GM12873 (cell line): ENCODE measurements around the gene ADAP1.

ENCODE experiments used
- TF ChIP-seq, protein P1 (sequence below): IDR thresholded peaks from 2 replicates; pipeline ENCODE4 v1.5.1; 2012; ENCODE audit warnings: low read depth, mild to moderate bottlenecking, moderate library complexity, low read length, control low read depth; ENCODE audit not compliant: insufficient read depth; ENCODE audit errors: missing control alignments

The ADAP1 gene

DNA sequence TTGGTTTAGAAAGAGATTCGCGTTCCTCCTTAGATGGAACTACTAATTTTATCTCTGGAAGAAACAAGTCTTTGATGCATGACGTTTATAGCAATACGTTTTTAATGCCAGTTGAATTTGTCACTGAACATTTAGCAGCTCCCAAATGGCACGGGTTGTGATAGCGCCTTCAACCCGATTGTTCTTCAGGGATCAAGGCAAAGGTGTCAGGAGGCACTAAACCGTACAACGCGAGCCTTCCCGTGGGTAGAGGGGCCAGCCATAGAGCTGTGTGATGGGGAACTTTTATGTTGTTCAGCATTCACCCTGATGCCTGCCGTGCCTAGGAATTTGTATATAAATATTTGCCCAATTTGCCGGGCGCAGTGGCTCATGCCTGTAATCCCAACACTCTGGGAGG lies 74.8 kb downstream of the ADAP1 start:
- TF ChIP-seq, protein P1, sequence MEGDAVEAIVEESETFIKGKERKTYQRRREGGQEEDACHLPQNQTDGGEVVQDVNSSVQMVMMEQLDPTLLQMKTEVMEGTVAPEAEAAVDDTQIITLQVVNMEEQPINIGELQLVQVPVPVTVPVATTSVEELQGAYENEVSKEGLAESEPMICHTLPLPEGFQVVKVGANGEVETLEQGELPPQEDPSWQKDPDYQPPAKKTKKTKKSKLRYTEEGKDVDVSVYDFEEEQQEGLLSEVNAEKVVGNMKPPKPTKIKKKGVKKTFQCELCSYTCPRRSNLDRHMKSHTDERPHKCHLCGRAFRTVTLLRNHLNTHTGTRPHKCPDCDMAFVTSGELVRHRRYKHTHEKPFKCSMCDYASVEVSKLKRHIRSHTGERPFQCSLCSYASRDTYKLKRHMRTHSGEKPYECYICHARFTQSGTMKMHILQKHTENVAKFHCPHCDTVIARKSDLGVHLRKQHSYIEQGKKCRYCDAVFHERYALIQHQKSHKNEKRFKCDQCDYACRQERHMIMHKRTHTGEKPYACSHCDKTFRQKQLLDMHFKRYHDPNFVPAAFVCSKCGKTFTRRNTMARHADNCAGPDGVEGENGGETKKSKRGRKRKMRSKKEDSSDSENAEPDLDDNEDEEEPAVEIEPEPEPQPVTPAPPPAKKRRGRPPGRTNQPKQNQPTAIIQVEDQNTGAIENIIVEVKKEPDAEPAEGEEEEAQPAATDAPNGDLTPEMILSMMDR = no peak

DNA sequence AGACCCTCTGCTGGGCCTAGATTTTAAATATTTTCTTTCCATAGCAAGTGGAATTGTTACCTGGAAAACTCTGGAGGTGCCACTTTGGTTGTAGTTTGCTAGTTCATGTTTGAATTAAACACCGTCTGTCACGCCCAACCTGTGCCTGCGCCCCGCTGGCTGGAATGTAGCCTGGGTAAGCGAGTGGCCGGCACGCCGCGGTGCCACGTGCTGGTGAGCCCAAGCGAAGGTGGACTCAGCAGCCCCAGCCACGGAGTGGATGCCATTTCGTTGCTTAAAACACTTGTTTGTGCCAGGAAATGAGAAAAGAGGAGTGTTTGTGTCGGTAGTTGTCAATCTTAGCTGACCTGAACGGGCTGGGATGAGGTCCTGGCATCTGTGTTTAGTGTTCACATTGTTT lies 75.4 kb downstream of the ADAP1 start:
- TF ChIP-seq, protein P1 = no peak

DNA sequence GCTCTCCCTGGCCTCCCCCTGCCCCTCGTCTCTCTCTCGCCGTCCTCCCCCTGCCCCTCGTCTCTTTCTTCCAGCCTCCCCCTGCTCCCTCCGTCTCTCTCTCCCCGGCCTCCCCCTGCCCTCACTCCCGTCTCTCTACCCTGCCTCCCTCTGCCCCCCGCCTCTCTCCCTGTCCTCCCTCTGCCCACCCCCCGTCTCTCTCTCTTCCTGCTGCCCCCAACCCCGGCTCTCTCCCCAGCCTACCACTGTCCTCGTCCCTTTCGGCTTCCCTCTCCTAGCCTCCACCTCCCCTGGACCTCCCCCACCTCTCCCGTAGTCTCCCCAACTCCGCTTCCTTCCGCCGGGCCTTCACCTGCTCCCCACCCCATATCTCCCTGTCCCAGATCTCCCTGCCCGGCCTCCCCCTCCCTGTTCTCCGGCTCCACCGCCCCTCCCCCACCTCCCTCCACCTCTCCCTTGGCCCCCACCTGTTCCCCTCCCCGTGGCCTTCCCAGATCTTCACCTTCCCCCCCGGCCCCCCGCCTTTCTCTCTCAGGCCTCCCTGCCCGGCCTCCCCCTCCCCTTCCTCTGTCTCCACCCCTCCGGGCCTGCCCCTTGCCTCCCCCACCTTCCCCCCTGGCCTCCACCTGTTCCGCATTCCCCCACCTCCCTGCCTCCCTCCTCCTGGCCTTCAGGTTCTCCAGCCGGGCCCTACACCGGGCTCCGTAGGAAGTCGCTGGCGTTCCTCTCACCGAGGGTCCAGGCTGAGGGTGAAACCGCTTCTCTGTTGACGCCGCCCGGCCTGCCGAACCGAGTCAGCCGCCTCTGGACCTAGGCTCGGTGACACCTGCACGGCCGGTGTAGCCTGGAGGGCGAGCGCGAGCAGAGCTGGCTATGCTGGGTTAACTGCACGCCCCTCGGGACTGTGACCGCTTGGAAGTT lies 76.9 kb downstream of the ADAP1 start:
- TF ChIP-seq, protein P1 = no peak

DNA sequence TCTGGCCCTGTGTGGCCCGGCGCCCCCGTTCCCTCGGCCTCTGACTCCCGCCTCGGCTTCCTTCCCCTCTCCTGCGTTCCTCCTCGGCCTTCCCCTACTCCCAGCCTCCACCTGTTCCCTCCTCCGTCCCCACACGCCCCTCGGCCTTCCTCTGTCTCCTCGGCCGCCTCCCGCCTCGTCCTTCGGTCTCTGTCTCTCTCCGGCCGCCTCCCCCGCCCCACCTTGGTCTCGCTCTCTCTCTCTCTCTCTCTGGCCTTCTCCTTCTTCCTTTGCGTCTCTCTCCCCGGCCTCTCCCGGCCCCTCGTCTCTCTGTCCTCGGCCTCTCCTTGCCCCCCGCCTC lies 77.5 kb downstream of the ADAP1 start:
- TF ChIP-seq, protein P1 = no peak

DNA sequence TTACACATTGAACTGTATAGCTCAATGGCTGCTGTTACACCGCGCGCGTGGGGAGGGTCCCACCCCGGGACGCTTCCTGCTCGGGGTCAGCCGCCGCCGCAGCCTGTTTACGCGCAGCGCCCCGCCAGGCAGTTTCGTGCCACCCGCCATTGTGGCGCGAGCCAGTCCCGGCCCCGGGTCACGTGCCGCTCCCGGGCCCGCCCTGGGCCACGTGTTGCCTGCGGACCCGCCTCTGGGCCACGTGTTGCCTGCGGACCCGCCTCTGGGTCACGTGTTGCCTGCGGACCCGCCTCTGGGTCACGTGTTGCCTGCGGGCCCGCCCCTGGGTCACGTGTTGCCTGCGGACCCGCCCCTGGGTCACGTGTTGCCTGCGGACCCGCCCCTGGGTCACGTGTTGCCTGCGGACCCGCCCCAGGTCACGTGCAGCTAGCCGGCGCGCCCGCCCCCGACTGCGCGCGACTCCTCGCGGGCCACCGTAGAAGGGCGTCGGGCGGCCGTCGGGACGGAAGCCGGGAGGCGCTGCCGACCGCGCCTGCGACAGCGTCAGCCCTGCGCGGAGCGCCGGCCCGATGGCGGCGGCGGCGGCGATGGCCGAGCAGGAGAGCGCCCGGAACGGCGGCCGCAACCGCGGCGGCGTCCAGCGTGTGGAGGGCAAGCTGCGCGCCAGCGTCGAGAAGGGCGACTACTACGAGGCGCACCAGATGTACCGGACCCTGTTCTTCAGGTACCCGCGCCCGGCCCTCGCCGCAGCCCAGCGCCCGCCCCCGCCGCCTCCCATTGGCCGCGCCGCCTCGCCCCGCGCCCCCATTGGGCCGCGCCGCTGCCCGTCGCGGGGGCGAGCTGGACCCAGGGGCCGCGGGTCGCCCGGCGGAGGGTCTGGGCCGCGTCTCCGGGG lies 78.2 kb downstream of the ADAP1 start, which contains the start of gene GET4:
Gene GET4, plus strand, starts transcription at position 478 of the 895 bp plus-strand sequence. Its CDS starts 92 bp downstream, at position 570.
- TF ChIP-seq, protein P1 = peak; percentile 28

DNA sequence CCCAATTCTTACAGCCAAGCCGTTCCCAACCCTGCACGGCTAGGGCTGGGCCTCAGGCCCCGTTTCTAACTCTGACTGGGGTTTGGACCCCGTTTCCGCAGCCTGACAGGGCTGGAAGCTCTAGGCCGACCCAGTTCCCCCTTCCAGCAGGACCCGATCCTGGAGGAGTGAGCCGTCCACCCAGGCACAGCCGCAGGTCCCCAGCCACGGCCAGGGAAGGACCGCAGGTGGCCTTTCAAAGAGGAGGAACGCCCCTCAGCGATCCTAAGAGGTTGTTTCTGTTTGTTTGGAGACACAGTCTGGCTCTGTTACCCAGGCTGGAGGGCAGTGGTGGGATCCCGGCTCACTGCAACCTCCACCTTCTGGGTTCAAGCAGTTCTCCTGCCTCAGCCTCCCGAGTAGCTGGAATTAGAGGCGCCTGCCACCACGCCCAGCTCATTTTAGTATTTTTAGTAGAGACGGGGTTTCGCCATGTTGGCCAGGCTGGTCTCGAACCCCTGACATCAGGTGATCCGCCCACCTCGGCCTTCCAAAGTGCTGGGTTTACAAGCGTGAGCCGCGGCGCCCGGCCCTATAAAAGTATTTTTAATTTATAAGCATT lies 78.9 kb downstream of the ADAP1 start:
- TF ChIP-seq, protein P1 = no peak
